Spinal cord (tissue), 10 donors: Measurements from ENCODE around the gene CHSY1. TPM values are rescaled to one million over a fixed set of nuclear protein-coding genes. Genes with fewer than 3 reads are reported as not detected.

Experiments
- DNase-seq, 6 donors: peaks; one replicate each; pipeline versions ENCODE4 v3.0.0 to v3.0.0-alpha.2; 2013 to 2015; ENCODE audit warnings: low spot score in 6 of 6, low read depth in 4 of 6
- H3K27ac ChIP-seq: one replicate; pipeline ENCODE4 v1.5.1; 2013; ENCODE audit warnings: low read depth, low read length, control low read depth
- H3K27me3 ChIP-seq: one replicate; pipeline ENCODE4 v1.6.1; 2013; ENCODE audit warnings: low read length; ENCODE audit not compliant: control insufficient read depth, insufficient read depth
- H3K36me3 ChIP-seq: one replicate; pipeline ENCODE4 v1.6.1; 2013; ENCODE audit warnings: low read length; ENCODE audit not compliant: control insufficient read depth, insufficient read depth
- H3K4me1 ChIP-seq: one replicate; pipeline ENCODE4 v1.6.1; 2013; ENCODE audit warnings: low read length; ENCODE audit not compliant: control insufficient read depth, insufficient read depth
- H3K4me3 ChIP-seq: one replicate; pipeline ENCODE4 v1.5.1; 2013; ENCODE audit warnings: low read depth, low read length, control low read depth
- H3K9me3 ChIP-seq: one replicate; pipeline ENCODE4 v1.6.1; 2013; ENCODE audit warnings: low read length; ENCODE audit not compliant: control insufficient read depth, insufficient read depth
- WGBS: methylation state at CpG from one replicate; pipeline ENCODE4 v1.1.5; 2013; ENCODE audit warnings: missing lambda C conversion rate; ENCODE audit not compliant: insufficient coverage; 5-methylcytosine and 5-hydroxymethylcytosine counted together
- polyA plus RNA-seq, 2 donors: library from polyadenylated mRNA; unstranded; fragments of 120-200 nt; gene quantifications; one replicate each; pipeline ENCODE4 v1.2.1, GENCODE V29; 2013; ENCODE audit not compliant: insufficient read length in 2 of 2
- total RNA-seq, 2 donors: library from RNA; depleted of rRNA in 1 of 2; stranded (reverse); fragments of 120-200 nt in 1 of 2; fragments of >200 nt in 1 of 2; gene quantifications; one replicate each; pipeline versions ENCODE4 v1.2.3 to v1.2.4, GENCODE V29; 2013 to 2014
- donor health status: healthy.

Gene CHSY1
- total and polyA plus RNA-seq, 4 donors = 28.2 to 67.3 (median 32.6) TPM

DNA sequence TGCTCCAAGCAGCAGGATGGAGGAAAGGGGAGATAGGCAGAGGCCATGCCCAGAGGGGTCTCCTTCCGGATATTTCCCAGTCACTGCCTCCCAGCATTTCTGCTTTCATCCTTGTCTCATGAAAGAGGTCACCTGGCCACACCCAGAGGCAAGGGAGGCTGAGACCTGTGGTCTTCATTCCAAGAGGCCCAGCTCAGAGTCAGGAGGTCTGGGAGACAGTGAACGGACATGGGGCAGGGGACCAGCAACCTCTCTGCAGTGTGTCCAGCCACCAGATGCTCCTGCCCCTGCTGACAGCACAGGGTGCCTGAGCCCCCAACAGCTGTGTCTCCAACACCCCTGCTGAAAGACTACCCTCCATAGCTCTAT is 111.2 kb downstream of the CHSY1 start:
- no peak overlapping the region for H3K4me3 ChIP-seq
- no peak overlapping the region for H3K27ac ChIP-seq
- no peak for DNase-seq
- no peaks in the 10 kb centered on the region for H3K27me3 ChIP-seq
- peaks cover 4% of the 10 kb centered on the region for H3K4me1 ChIP-seq
- H3K9me3 ChIP-seq = no peaks in the 10 kb centered on the region
- H3K36me3 ChIP-seq = no peaks in the 10 kb centered on the region
- WGBS = 100% methylated on average over 2 of the region's 2 CpGs

DNA sequence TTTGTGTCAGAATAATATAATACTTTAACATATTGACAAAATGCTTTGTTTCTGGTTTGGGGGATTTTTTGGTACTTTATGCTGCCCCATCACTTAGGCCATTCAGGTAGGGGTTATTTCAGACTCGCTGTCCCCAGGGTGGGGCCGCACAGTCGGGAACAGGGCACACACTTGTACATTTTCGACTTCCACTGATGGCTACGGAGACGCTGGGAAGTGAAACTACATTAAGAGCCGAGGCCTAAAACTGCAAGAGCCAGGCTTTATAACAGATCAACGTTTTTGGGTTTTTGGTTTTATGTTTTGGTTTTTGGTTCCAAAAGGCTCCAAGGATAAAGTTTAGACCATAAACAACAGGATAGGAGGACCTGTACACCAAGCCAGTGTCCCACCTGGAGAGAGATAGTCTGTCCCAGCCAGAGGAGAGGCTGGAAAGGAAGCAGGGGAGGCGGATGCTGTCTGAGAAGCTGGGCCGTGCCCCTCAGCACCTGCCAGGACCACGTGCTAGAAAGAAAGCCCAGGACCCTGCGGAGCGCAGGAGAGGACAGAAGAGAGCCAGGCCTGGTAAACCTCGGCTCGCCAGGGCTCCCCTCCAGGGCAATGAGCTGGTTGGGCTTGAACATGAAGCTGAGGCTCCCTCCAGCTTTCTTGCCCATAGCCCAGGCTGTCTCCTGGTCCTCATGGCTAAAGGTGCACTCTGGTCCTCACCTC is 111.7 kb downstream of the CHSY1 start:
- 78% methylated on average over 15 of the region's 15 CpGs for WGBS
- Histone ChIP-seq H3K4me3 (no peak overlapping the region), H3K27me3 (no peaks in the 10 kb centered on the region), H3K27ac (no peak overlapping the region), H3K36me3 (no peaks in the 10 kb centered on the region), H3K4me1 (peaks cover 4% of the 10 kb centered on the region), H3K9me3 (no peaks in the 10 kb centered on the region)
- no peak for DNase-seq

DNA sequence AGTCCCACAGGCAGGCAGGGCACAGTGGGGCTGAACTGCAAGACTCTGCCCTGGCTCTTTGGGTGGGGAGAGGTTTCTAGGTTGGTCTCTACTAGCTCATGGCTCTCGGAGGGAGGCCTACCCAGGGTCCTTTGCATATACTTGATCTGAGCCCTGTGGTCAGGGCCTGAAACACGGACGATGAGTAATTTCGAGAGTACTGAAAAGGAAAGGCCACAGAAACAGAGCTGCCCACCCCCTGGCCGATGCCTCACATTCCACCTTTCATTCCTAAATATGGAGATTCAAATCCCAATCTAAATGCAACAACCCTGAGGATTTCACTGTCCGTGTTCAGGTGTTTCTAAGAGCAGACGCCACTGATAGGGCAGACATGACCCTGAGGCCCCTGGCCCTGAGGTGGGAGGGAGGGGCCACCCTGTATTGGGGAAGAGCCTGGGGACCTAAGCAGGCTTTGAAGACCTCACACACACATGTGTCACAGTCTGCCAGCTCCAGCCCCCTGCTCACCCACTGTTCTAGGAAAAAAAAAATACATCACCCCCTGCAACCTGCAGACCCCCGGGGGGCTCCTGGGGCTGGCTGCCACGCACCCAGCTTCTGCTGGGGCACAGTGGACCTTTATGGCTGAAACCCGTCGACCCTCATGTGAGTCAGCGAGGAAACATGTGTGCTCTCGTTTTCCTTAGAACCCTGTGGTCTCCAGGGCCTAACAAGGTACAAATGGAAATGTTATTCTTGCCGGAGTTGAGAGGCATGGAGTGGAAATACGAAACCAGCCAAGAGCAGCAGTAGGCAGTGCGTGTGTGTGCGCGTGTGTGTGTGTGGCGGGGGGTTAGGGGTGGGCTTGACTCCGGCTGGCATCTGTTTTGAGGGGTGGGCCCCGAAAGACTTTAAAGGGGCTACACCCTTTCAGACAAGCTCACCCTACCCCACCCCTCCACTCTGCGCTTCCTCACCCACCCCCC is 112.7 kb downstream of the CHSY1 start:
- no peak overlapping the region for H3K27ac ChIP-seq
- H3K4me3 ChIP-seq = no peak overlapping the region
- H3K4me1 ChIP-seq = peaks cover 4% of the 10 kb centered on the region
- H3K27me3 ChIP-seq = no peaks in the 10 kb centered on the region
- WGBS = 69% methylated on average over 13 of the region's 22 CpGs
- no peaks in the 10 kb centered on the region for H3K36me3 ChIP-seq
- peak in 1 of 6 donors; percentile 12 for DNase-seq
- no peaks in the 10 kb centered on the region for H3K9me3 ChIP-seq

DNA sequence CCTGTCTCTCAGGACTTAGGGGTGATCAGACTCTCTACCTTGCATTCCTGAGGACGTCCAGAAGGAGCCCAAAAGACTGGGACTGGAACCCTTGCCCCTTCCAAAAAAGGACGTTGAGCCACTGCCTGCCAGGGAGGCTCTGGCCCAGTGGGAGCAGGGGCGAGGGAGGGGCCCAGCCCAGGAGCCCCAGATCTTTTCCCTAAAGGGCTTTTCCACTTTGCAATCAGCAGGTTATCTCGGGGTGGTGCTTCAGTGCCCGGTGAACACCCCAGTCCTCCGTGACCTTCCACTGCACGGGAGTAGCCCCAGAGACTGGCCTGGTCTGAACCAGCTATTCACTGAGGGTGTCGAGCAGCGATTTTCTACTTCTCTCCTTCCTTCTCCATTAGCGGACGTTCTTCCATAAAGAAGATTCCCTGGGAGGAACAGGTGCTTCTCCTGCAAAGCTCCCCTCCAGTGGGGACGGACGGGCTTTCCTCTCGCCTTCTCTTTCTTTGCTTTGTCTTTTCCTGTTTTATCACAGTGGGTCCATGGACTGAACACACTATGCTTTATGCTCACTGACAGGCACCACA is 113.7 kb downstream of the CHSY1 start:
- DNase-seq = no peak
- Histone ChIP-seq H3K27me3 (no peaks in the 10 kb centered on the region), H3K4me1 (peaks cover 4% of the 10 kb centered on the region), H3K27ac (no peak overlapping the region), H3K9me3 (no peaks in the 10 kb centered on the region), H3K36me3 (no peaks in the 10 kb centered on the region), H3K4me3 (no peak overlapping the region)
- WGBS = 82% methylated on average over 14 of the region's 14 CpGs

DNA sequence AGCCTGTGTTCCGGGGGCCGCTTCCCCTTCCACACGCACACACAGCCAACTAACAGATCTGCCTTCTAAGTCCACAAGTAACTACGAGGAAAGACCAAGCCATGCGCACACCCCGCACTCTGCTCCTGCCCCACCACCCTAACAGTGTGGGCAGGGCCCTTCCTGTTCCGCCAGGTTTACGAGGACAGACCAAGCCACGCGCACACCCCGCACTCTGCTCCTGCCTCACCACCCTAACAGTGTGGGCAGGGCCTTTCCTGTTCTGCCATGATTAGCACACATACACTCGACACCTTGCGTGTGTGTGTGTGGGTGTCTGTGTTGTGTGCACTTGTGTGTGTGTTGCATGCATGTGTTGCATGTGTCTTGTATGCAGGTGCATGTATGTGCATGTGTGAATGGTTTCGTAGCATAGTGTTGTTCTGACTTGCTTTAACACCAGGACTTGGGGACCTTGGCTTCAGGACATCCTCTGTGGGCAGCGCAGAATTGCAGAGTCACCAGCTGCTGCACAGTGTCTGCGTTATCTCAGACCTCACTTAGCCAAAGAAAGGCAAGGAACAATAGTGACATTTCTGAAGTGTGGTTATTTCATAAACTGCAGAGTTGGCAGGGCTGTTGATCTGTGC is 114.4 kb downstream of the CHSY1 start:
- Histone ChIP-seq H3K27me3 (no peaks in the 10 kb centered on the region), H3K27ac (no peak overlapping the region), H3K36me3 (no peaks in the 10 kb centered on the region), H3K4me1 (peaks cover 4% of the 10 kb centered on the region), H3K9me3 (no peaks in the 10 kb centered on the region), H3K4me3 (no peak overlapping the region)
- peak in 1 of 6 donors; percentile 7 for DNase-seq
- WGBS = 79% methylated on average over 15 of the region's 16 CpGs

DNA sequence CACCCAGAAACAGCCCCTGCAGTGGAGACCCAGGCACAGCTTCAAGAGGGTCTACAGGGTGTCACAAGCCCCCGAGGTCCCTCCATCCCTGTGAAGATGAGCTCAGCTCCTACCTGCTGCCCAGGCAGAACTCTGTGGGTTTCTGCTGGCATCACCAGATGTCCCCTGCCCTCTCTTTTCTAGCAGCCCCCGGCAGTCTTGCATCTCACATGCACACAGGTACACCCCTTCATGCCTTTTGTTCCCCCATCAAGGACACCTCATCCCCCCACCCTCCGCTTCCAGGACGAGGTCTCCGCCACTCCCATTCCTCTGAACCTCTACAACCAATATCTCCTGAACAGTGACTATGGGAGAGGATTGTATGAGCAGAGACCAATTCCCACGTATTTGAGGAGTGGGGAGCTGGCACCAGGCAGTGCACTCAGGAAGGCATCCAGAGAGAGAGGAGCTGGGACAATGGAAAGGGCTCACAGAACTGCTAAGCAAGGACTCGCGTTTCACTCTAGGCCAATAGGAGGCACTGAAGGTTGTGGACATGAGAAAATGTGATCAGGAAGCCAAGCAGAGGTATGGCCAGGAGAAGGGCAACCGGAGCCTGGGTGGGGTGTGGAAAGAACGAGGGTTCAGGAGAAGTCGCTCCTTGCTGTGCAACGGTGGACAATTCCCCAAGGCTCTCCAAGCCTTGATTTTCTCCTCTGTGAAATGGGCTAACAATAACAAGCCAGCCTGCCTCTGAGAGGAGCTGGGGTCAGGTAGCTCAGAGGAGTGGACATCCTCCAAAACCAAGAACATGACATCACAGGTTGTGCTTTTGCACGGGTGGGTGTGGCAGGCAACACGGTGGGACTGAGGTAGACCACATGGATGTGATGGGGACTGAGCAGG is 115.2 kb downstream of the CHSY1 start:
- no peaks in the 10 kb centered on the region for H3K9me3 ChIP-seq
- no peaks in the 10 kb centered on the region for H3K36me3 ChIP-seq
- no peaks in the 10 kb centered on the region for H3K27me3 ChIP-seq
- 89% methylated on average over 9 of the region's 14 CpGs for WGBS
- peaks cover 4% of the 10 kb centered on the region for H3K4me1 ChIP-seq
- DNase-seq = no peak
- no peak overlapping the region for H3K4me3 ChIP-seq
- no peak overlapping the region for H3K27ac ChIP-seq

DNA sequence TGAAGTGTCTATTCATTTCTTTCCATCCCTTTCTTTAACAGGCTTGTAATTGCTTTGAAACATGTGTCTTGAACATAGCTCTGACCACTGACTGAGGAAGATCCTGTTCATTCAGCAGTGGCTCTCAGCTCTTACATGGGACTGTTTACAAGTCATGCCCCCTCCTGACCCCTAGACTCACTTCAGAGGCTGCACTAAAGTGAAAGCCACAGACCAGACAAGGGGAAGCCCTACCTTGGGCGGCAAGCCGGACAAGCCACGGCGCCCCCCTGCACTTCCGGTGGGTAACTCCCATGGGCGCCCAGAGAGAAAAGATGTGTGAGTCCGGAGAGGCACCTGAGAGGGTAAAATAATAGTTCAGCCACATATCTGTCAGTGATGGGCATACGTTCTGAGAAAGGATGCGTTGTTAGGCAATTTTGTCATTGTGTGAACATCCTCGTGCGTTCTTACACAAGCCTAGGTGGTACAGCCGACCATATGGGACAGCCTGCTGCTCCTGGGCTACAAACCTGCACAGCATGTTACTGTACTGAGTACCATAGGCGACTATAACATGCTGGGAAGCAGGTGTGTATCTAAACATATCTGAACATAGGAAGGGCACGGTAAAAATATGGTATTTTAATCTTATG is 116.2 kb downstream of the CHSY1 start:
- Histone ChIP-seq H3K27ac (no peak overlapping the region), H3K4me1 (peaks cover 4% of the 10 kb centered on the region), H3K4me3 (no peak overlapping the region), H3K36me3 (no peaks in the 10 kb centered on the region), H3K9me3 (no peaks in the 10 kb centered on the region), H3K27me3 (no peaks in the 10 kb centered on the region)
- no peak for DNase-seq
- whole genome bisulfite sequencing = 85% methylated on average over 12 of the region's 14 CpGs

DNA sequence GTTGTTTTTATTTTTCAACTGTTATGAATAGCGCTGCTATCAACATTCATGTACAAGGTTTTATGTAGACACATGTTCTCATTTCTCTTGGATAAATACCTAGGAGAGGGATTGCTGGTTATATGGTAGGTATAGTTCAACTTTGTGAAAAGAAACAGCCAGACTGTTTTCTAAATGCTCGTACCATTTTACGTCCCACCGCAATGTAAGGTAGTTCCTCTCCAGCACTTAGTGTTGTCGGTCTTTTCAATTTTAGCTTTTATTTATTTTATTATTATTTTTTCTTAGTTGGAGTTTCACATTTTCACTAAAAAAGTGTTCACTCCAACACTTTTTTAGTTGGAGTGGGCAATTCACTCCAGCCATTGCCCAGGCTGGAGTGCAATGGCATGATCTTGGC is 117.1 kb downstream of the CHSY1 start:
- no peak overlapping the region for H3K27ac ChIP-seq
- WGBS = 100% methylated on average over 1 of the region's 5 CpGs
- no peaks in the 10 kb centered on the region for H3K4me1 ChIP-seq
- no peak for DNase-seq
- H3K9me3 ChIP-seq = no peaks in the 10 kb centered on the region
- H3K4me3 ChIP-seq = no peak overlapping the region
- H3K27me3 ChIP-seq = no peaks in the 10 kb centered on the region
- no peaks in the 10 kb centered on the region for H3K36me3 ChIP-seq
